NCI-H1436 treated with DMSO at 0.1 percent for 48 hours (cell line): ENCODE results near the gene TMEM220.

Experiments used
- DNase-seq: peaks from one replicate; lab custom pipeline; 2025; lab: John Stamatoyannopoulos, UW

Gene TMEM220

DNA sequence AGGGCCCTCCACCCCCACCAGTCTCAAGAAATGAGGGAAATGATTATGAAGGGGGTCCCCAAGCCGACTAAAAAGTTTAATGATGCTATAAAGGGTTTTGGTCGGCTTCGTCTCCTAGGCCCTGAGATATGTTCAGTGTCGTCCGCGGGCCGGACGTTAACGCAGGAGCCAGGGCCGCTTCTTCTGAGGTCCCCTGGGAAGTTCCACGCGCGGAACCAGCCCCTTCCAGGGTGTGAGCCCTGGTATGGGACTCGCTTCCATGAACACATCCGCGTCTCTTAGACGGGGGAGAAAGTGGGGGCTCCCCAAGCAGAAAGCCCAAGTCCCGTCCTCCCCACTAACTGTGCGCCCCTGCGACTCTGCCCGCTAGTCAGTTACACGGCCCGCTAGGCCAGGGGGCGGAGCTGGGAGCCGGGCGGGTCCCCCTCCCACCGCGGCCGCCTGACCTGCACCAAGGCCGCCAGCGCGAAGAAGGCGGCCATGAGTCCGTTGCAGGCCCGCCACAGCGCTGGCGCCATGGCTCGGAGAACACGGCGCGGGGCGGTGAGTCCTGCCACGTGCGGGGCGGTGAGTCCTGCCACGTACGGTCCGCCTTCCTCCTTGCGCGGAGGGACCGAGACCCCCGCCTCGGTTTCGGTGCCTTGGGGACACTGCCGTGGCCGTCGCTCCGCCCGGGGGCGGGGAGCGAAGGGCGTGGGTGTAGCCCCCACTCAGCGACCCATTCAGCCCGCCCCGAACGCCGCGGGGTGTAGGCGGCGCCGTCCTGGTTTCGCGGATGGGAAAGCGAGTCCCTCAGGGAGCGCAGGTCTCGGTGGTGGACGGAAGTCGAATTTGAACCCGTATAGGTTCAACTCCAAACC is at the start of gene TMEM220:
TMEM220 (minus strand) TSS at position 690 of the 860 bp plus-strand sequence; CDS start at position 518, 172 bp downstream.
- DNase-seq, result no peak

DNA sequence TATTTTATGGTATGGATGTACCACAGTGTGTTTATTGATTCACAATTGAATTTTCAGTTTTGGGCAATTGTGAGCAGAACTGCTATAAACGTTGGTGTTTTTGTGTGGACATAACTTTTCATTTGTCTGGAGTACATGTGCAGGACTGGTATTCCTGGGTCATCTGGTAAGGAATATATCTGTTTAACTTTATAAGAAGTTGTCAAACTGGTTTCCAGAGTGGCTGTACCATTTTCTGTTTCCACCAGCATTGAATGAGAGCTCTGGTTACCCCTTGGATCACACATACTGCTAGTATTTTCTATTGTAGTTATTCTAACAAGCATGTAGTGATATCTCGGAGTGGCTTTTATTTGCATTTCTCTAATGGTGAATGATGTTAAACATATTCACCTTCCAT is 49.8 kb upstream of the TMEM220 start:
- DNase-seq, result no peak

DNA sequence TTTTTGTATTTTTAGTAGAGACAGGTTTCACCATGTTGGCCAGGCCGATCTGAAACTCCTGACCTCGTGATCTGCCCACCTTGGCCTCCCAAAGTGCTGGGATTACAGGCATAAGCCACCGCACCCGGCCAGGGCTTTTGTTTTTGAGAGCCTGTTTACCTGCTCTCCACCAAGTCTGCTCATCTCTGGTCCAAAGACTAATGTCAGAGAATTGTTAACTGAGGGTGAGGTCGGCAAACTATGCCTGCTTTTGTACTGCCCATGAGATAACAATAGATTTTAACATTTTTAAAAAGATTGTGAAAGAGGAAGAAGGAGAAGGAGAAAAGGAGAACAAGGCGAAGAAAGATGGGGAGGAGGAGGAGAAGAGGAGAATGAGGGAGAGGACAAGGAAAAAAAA is 48.1 kb upstream of the TMEM220 start:
- DNase-seq, result no peak

DNA sequence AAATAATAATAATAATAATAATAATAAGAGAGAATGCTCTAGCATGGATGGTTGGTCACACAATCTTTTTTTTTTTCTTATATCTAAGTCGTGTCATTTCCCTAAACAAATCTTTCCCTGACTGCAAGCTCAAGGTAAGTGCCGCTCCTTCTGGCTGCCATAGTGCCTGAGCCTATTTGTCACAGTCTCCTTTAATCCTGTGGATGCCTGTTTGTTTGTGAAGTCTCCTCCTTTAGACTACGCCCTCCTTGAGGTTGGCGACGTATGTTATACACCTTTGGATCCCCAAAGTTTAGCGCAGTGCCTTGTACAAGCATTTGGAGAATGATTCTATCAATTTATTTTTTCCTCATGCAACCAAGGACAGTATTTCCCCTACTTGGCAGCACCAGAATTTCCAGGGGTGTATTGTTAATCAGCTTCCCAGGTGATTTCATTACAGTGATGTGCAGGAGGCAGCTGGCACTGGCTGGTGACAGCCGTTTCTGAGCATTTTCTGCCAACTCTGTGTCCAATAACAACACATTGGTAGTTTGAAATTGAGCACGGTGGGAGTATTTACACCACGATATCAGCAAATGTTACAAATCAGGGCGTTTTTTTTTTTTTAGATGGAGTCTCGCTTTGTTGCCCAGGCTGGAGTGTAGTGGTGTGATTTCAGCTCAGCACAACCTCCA is 47.4 kb upstream of the TMEM220 start:
- no peak for DNase-seq

DNA sequence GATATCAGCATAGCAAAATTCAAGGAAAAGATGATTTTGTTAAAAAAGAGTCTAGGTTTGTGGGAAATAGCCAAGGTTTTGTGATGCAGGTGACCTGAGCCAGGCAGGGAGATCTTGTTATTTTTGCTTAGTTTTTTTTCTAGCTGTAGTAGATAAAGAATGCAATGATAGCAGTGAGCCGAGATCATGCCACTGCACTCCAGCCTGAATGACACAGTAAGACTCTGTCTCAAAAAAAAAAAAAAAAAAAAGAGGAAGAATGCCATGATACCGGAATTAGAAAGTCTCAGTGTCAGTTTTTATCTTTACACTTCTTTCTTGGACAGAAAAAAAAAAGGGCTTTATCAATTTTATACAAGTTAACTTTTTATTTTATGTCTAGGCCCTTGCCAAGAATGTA is 46.6 kb upstream of the TMEM220 start:
- no peak for DNase-seq

DNA sequence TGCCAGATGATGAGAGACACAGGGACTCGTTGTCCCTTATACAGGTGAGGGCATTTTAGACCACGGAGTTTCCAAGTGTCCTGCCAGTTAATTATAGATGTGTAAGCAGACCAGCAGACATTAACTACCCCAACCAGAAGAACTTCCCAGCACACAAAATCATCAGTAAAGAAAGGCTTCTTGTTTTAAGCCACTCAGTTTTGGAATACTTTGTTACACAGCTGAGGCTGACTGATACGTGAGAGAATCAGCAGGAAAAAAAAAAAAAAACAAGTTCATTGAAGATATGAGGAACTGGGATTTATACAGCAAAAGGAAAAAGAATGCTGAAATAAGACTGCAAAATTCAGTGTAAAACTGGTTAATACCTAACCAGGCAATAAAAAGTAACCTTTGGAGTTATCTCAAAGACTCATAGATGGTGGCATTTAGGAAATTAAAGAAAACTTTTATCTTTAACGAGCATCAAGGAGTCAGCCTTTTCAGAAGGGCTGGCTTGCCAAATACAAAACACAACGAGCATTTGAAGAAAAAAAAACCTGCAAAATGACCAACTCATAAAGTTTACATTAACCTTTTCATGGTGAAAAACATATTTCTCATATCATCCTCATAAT is 46.0 kb upstream of the TMEM220 start:
- no peak for DNase-seq

DNA sequence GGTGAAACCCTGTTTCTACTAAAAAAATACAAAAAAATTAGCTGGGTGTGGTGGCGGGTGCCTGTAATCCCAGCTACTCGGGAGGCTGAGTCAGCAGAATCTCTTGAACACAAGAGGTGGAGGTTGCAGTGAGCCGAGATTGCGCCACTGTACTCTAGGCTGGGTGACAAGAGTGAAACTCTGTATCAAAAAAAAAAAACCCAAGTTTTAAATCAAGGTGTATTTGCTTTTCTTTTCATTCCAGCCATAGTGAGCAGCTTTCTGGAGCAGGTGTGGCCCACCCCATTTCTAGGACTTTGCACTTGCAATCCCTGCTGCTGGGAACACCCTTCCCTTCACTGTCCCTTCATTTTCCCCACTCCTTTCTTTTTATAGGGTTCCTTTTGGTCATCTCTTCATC is 45.2 kb upstream of the TMEM220 start:
- no peak for DNase-seq

DNA sequence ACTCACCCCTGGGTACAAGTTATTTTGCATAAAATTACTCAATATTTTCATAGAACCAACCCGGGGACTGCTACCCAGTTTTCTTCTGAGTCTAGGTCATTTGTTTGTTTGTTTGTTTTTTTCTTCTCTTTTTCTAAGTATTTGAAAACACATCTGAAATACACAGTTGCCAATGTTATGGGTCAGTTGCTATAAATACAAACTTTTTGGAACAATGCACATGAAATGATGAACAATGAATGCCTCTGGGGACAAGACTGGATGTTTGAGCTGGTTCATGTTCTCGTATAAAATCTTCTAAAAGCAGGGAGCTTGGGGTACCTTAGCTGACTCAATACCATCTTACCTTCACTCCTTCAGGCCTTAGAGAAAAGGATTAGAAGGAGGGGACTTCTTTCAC is 43.6 kb upstream of the TMEM220 start:
- no peak for DNase-seq

DNA sequence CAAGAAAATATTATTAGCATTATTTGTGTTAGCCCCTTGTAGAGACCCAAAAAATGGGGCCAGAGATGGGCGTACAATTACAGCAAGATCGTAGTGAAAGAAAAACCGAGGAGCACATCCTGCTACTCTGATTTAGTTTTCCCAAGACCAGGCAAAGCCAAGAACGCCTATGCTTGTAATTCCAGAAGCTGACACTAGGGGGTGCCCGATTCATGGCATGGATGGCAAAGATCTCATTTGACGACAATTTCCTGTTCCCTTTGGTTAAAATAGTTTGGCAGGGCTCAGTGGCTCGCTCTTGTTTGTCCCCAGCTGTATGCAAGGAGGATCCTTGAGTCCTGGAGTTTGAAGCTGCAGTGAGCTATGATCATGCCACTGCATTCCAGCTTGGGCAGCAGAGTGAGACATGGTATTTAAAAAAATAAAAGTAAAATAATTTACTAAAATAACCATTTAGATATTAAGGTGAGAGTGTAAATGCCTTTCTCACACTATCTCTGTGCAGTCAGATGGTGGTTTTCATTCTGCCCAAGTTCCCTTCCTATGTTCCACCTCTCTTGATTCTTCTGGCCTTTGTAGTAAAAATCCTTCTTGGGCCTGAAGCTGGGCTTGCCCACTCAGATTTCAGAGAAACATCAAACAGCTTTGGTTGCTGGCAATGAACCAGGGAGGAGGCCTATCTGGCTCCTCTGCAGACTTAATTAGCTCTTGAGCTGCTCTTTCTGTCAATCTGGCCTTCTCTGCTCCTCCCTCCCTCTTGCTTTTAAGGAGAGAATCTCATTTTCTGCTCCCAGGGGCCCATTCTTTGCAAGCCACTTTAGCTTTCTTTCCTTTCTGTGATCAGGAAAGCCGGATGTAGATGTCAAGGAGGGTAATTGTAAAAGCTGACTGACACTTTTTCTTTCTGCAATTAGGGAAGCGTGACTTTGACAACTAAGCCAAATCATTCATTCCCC is 42.9 kb upstream of the TMEM220 start:
- DNase-seq, result no peak

DNA sequence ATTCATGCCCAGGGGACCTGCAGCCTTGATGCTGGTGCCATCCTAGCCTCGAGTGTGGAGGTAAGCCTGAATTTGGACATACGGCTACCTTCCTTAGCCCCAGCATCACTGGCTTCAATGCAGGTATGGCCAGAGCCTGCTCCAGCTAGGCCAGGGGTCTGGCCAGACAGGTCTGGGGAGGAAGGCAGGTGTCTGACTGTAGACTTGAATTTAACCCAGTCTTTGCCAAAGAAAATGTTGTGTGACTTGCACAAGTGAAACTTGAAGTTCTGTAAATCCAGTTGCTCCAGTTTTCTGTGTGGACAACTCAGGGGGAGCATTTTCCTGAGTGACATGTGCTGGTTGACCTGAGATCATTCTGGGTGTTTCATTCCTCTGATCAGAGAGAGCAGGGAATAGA is 41.3 kb upstream of the TMEM220 start:
- DNase-seq, result no peak

DNA sequence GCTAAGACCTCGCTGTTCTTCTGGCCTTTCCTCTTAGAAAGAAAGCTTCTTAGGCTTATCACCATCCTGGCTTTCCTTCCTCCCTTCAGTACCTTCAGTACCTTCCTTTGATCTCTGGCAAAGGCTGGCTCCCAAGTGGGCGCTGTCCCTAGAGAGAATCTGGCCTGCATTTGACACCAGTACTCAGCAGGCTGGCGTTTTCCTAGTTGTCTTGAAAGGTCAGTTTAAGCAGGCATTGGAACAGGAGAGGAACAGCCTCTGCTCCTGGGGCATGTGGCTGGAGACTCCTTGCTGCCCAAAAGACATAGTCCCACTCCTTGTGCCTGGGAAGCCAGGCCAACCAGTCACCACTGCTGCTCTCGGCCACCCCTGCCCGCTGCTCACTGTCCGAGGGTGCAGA is 40.0 kb upstream of the TMEM220 start:
- DNase-seq, result no peak

DNA sequence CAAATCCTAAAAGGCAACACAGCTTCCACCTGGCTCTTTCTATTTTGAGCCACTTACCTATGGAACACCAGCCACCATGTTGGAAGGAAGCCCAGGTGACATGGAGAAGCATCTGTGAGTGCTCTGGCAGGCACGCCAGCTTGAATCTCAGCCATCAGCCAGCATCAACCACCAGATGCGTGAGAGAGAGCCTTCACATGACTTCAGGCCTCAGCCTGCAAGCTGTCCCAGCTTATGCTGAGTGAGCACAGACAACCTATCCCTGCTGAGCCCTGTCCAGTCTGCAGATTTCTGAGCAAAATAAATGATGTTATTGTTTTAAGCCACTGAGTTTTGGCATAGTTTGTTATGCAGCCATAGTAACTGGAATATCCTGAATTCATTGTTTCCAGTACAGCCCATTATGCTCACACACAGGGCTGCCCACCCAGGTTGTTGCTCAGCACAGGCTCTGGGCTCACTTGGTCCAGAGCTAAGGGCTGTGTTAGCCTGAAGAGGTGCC is 39.0 kb upstream of the TMEM220 start:
- no peak for DNase-seq

DNA sequence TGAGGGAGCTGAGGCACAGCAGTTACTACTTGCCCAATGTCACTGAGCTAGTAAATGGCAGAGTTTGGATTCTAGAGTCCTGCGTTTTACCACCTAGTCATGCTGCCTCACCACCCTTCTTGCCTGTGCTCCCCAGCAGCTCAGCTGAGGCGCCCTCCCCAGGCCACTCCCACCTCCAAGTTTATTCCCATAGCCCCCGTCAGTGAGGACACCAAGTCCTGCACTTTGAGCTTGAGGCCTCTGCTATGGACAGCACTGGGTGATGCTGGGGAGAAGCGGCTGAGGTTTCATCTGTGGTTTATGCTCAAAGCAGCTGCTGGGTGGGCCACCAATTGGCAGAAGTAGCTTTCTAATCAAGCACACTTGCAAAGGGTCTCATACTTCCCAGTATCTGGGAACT is 37.4 kb upstream of the TMEM220 start:
- DNase-seq, result no peak

DNA sequence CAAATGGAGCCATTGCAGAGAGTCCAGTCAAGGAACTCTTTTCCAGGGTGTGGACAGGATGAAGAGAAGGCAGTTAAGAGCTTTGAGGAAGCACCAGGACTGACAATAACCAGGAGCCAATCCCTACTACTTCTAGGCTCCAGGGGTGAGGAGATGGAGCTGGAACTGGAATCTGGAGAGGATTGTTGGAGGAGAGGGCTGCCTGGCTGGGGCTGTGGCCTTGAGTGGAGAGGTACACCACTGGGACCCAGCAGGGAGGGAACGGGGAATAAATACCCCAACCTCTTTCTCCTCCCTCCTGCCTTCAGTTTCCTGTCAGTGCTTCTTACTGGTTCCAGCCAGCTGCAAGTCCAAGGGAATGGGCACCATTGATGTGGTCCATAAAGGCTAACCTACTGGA is 32.2 kb upstream of the TMEM220 start:
- no peak for DNase-seq

DNA sequence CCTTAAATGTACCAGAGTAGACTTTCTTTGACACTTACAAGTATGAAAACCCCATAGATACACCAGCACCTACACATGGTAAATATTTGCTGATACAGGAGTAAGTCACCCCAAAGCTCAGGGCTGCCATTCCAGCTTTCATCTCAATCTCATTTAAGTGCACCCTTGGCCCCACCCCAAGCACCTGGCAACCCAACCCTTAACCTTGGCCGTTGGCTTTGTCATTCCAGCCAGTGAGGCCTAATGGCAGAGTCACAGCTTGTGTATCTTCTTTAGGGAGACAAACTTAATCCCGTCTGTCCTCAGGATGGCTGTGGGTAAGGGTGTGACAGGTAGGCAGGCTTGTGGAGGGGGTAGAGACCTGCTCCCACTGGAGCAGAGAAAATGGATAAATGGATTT is 31.5 kb upstream of the TMEM220 start:
- DNase-seq, result no peak

DNA sequence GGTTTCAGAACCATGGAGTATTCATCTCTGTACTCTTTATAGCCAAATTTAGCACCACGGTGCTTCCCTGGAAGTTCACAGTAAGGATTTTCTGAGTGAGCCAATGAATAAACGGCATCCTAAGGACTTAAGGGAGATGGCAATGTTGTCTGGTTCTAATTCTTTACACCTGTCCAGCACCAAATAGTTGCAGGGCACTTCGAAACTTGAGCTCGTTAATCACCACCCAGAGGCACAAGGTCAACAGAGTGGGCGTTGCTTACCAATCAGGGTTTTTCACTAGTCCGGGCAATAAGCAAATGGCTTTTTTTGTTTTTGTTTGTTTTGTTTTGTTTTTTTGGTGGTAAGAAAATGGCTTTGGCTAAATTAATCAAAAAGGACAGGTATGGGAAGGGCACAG is 28.2 kb upstream of the TMEM220 start:
- DNase-seq, result no peak

DNA sequence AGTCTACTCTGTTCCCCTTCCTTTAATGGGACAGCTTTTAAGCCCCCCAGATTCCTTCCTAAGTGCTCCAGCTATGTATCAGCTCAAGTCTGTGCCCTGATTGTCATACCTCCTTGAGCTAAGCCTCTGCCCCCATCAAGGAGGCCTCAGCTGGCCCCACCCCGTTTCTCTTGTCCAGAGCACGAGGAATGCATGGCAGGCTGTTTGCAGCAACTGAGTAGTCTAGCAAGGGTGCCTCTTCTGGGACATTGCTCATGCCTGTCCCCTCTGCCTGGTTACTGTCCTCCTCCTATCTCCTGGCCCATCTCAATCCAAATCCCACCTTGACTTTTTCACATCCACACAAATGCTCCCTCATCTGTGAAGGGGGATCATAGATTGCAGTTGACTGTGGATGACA is 27.8 kb upstream of the TMEM220 start:
- no peak for DNase-seq

DNA sequence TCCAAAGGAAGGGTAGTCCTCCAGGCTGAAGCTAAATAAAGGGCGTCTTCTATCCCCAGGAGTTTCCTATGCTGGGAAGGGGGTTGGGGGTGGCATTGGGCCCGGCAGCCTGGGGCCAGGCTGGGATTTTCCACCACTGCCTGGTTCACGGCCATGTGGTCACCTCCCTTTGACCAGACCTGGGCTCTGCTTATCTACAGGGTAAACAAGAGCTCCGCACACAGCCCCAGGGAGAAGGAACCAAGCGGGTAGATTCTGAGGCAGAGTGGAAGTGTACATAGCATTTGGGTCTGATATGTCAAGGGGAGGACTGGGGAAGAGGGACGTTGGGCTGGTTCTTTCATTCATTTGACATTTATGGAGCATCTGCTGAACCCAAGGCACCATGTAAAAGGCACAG is 27.2 kb upstream of the TMEM220 start:
- no peak for DNase-seq

DNA sequence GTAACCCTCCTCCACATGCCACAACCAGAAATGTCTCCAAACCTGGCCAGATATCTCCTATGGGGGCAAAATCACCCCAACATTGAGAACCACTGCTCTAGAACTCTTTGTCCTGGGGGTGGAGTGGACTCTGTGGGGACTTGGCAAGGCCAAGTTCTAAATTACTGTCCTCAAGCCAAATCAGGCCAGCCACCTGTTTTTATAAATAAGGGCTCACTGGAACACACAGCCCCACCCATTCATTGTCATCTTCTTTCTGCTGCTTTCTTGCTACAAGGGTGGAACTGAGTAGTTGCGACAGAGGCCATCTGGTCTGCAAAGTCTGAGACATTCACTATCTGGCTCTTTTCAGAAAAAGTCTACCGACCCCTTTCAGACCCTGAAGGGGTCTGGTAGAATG is 26.8 kb upstream of the TMEM220 start:
- DNase-seq, result no peak

DNA sequence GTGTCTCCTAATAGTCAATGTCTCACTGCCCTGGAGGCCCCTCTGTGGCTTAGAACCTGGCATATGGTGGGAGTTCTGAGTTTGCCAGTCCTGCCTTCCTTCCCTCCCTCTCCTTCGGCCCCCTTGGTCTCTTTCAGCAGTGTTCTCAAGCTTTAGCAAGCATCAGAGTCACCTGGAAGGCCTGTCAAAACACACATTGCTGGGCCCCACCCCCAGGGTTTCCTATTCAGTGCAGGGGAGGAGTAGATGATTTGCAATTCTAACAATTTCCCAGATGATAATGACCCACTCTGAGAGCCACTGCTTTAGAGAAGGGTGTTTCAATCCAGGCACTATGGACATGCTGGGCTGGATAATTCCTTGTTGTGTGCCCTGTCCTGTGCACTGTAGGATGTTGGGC is 26.4 kb upstream of the TMEM220 start:
- no peak for DNase-seq

DNA sequence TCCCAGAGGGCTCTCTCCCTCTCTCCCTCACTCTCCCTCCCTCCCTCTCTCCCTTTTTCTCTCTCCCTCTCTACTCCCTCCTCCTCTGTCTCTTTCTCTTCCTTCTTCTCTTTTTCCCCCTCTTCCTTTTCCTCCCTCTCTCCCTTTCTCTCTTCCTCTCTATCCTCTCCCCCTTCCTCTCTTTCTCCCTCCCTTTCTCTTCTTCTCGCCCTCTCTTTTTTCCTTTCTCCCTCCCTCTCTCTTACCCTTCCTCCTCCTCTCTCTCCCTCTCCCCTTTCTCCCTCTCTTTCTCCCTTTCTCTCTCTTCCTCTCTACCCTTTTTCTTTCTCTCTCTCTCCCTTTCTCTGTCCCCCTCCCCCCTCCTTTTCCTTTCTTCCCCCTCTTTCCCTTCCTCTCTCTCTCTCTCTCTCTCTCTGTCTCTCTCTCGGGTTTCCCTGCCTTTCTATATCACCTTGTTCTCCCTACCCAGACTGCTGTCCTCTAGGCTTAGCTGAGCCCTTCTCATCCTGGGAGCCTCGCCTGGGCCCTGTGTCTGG is 25.8 kb upstream of the TMEM220 start:
- no peak for DNase-seq
